HepG2 (cell line): ENCODE measurements around the gene PRKN. TPM values are rescaled to one million over a fixed set of nuclear protein-coding genes. Genes with fewer than 3 reads are reported as not detected.

Experiments
- ATF1 ChIP-seq: IDR thresholded peaks from 2 replicates; pipeline ENCODE4 v1.6.1; 2016; ENCODE audit warnings: mild to moderate bottlenecking, control low read depth
- BATF2 ChIP-seq: sonication (generic); formaldehyde crosslinking; IDR thresholded peaks from 2 replicates; pipeline ENCODE4 v1.8.0; 2022; ENCODE audit warnings: mild to moderate bottlenecking, missing genetic modification reagents, moderate library complexity
- FOXP1 ChIP-seq, 2 experiments: fragments of 450-650 bp in 1 of 2; IDR thresholded peaks; 2 replicates each; pipeline ENCODE4 v1.6.1; 2017 to 2018; ENCODE audit warnings: antibody characterized with exemption in 1 of 2
- JARID2 ChIP-seq: sonication (generic); formaldehyde crosslinking; IDR thresholded peaks from 2 replicates; pipeline ENCODE4 v1.8.1; 2023; ENCODE audit warnings: missing genetic modification reagents, inconsistent platforms; ENCODE audit not compliant: insufficient replicate concordance
- JUN ChIP-seq: sonication (generic); formaldehyde crosslinking; IDR thresholded peaks from 2 replicates; pipeline ENCODE4 v1.4.0; 2020; ENCODE audit warnings: mild to moderate bottlenecking, missing genetic modification reagents
- KDM1A ChIP-seq: IDR thresholded peaks from 2 replicates; pipeline ENCODE4 v1.6.1; 2016; ENCODE audit warnings: missing compliant biosample characterization
- MIXL1 ChIP-seq: IDR thresholded peaks from 2 replicates; pipeline ENCODE4 v1.6.1; 2016
- PHF5A ChIP-seq: IDR thresholded peaks from one replicate; pipeline ENCODE4 v1.6.1; 2018; ENCODE audit warnings: low read depth, missing genetic modification reagents; ENCODE audit not compliant: unreplicated experiment
- TBL1XR1 ChIP-seq: fragments of 150-350 bp; IDR thresholded peaks from 2 replicates; pipeline ENCODE4 v1.6.1; 2014; ENCODE audit warnings: borderline replicate concordance, low read length; ENCODE audit not compliant: partially characterized antibody
- TERF1 ChIP-seq: sonication (generic); formaldehyde crosslinking; IDR thresholded peaks from 2 replicates; pipeline ENCODE4 v1.8.0; 2022; ENCODE audit warnings: mild to moderate bottlenecking, missing genetic modification reagents, moderate library complexity
- TGIF2 ChIP-seq: IDR thresholded peaks from 2 replicates; pipeline ENCODE4 v1.6.1; 2016; ENCODE audit warnings: control low read depth, missing compliant biosample characterization
- THRA ChIP-seq: sonication (generic); formaldehyde crosslinking; IDR thresholded peaks from 2 replicates; pipeline ENCODE4 v1.4.0; 2020; ENCODE audit warnings: missing genetic modification reagents, borderline replicate concordance
- ZBTB33 ChIP-seq: sonication (generic); formaldehyde crosslinking; IDR thresholded peaks from 2 replicates; pipeline ENCODE4 v1.4.0; 2020; ENCODE audit warnings: missing genetic modification reagents
- ZBTB43 ChIP-seq: sonication (generic); formaldehyde crosslinking; conservative IDR thresholded peaks from 2 replicates; pipeline ENCODE4 v1.4.0; 2020; ENCODE audit warnings: missing genetic modification reagents
- ZNF17 ChIP-seq: sonication (generic); formaldehyde crosslinking; IDR thresholded peaks from 2 replicates; pipeline ENCODE4 v1.5.0; 2020; ENCODE audit warnings: mild to moderate bottlenecking, missing genetic modification reagents
- ZNF33B ChIP-seq: sonication (generic); formaldehyde crosslinking; IDR thresholded peaks from 2 replicates; pipeline ENCODE4 v1.5.1; 2020; ENCODE audit warnings: mild to moderate bottlenecking, missing genetic modification reagents
- ZNF687 ChIP-seq: sonication (generic); formaldehyde crosslinking; IDR thresholded peaks from 2 replicates; pipeline ENCODE4 v1.5.1; 2020; ENCODE audit warnings: mild to moderate bottlenecking, missing genetic modification reagents, moderate library complexity
- polyA plus RNA-seq, 8 experiments: library from polyadenylated mRNA; depleted of rRNA in 3 of 8; stranded (reverse) in 7 of 8; unstranded in 1 of 8; fragments of >200 nt; fragmentation: Illumina TruSeq in 4 of 8; extraction: Trizol in 4 of 8; gene quantifications; 2 replicates each; pipeline versions ENCODE4 v1.2.1 to v1.2.3, GENCODE V29; 2011 to 2016; ENCODE audit warnings: low read depth in 4 of 8, missing spikeins in 1 of 8, mixed read lengths in 1 of 8; ENCODE audit not compliant: insufficient read depth in 1 of 8
- total RNA-seq, 5 experiments: library from RNA; depleted of rRNA; stranded (reverse); fragments of >200 nt; fragmentation: Illumina TruSeq; extraction: Trizol; gene quantifications; 2 replicates each; pipeline ENCODE4 v1.2.3, GENCODE V29; 2016; ENCODE audit warnings: low read depth in 1 of 5

The PRKN gene
- total and polyA plus RNA-seq, 2 of the 13 experiments (the other 11 are each of a cell fraction or from before 2014, with no cell fraction given), result 0.31 to 0.44 TPM

- TF ChIP-seq TBL1XR1 (peak; percentile 63), MIXL1 (no peak), ATF1 (CRISPR knock-in tag) (peak; percentile 87), JARID2 (no peak), KDM1A (CRISPR knock-in tag) (no peak), JUN (CRISPR knock-in tag) (peak; percentile 82), ZBTB43 (peak; percentile 51; the same call in 1 of the 2 replicates), THRA (CRISPR knock-in tag) (0 out of 2 replicates have a peak, but pooled peaks have one; percentile 12), BATF2 (no peak), ZBTB33 (CRISPR knock-in tag) (no peak), PHF5A (no peak), ZNF17 (CRISPR knock-in tag) (no peak), TERF1 (CRISPR knock-in tag) (peak; percentile 93; the same call in 1 of the 2 replicates), ZNF687 (CRISPR knock-in tag) (peak; percentile 91), ZNF33B (CRISPR knock-in tag) (no peak), TGIF2 (CRISPR knock-in tag) (no peak), FOXP1 (IDR thresholded peaks at IDR 0.05) (no peak), FOXP1 (CRISPR knock-in tag; IDR thresholded peaks at IDR 0.05) (no peak)
These were observed at the start of gene PRKN, which contains the start of gene PACRG (continued) for GRCh38 chr6:162727322-162728182.
